EH (cell line): ENCODE measurements around the gene ATOX1.

Source experiments
- DNase-seq: peaks from one replicate; pipeline ENCODE4 v3.0.0-alpha.2; 2015; ENCODE audit warnings: low read depth

The ATOX1 gene

GRCh38 chr5:151733358-151734063, 24.9 kb downstream of the ATOX1 start:
- peak; percentile 71 for DNase-seq

- DNase-seq: no peak
Measured at GRCh38 chr5:151730381-151730780, 28.1 kb downstream of the ATOX1 start.

GRCh38 chr5:151729597-151729996, 28.8 kb downstream of the ATOX1 start:
- DNase-seq: peak; percentile 74

- DNase-seq: no peak
Measured at GRCh38 chr5:151724360-151724759, 34.1 kb downstream of the ATOX1 start.

- no peak for DNase-seq
Measured at GRCh38 chr5:151722546-151722945, 35.9 kb downstream of the ATOX1 start.

- no peak for DNase-seq
Measured at GRCh38 chr5:151721812-151722391, 36.5 kb downstream of the ATOX1 start.

- DNase-seq: no peak
Measured at GRCh38 chr5:151721087-151721646, 37.3 kb downstream of the ATOX1 start.

GRCh38 chr5:151720215-151720614, 38.2 kb downstream of the ATOX1 start:
- DNase-seq: no peak

GRCh38 chr5:151719228-151720000, 39.0 kb downstream of the ATOX1 start:
- DNase-seq: peak; percentile 72

- DNase-seq: peak; percentile 96
Measured at GRCh38 chr5:151718646-151719045, 39.8 kb downstream of the ATOX1 start.

- DNase-seq: peak; percentile 86
Measured at GRCh38 chr5:151718153-151718552, 40.3 kb downstream of the ATOX1 start.

- peak; percentile 52 for DNase-seq
Measured at GRCh38 chr5:151717416-151717815, 41.0 kb downstream of the ATOX1 start.

- DNase-seq: no peak
Measured at GRCh38 chr5:151709109-151709735, 49.2 kb downstream of the ATOX1 start.

GRCh38 chr5:151708126-151708525, 50.3 kb downstream of the ATOX1 start:
- DNase-seq: peak; percentile 59

- peak; percentile 39 for DNase-seq
Measured at GRCh38 chr5:151707567-151707966, 50.9 kb downstream of the ATOX1 start.

- DNase-seq: peak; percentile 37
Measured at GRCh38 chr5:151706906-151707305, 51.5 kb downstream of the ATOX1 start.

- DNase-seq: no peak
Measured at GRCh38 chr5:151703780-151704179, 54.7 kb downstream of the ATOX1 start.

- DNase-seq: no peak
Measured at GRCh38 chr5:151703227-151703626, 55.2 kb downstream of the ATOX1 start.

GRCh38 chr5:151700820-151701219, 57.6 kb downstream of the ATOX1 start:
- no peak for DNase-seq

- DNase-seq: no peak
Measured at GRCh38 chr5:151700296-151700695, 58.1 kb downstream of the ATOX1 start.

- DNase-seq: peak; percentile 100
Measured at GRCh38 chr5:151699071-151699901, 59.1 kb downstream of the ATOX1 start.
